ENCODE measurements around the gene SDR9C7.

- TF ChIP-seq JUND (IDR thresholded peaks at IDR 0.05) = no peak
- no peak for TF ChIP-seq POLR2AphosphoS5 (IDR thresholded peaks at IDR 0.05; ENCODE audit: low read depth, low read length)
- TF ChIP-seq ZNF274 (IDR thresholded peaks at IDR 0.05; ENCODE audit: low read depth, low read length) = no peak
- TF ChIP-seq REST (IDR thresholded peaks at IDR 0.05; ENCODE audit: low read depth) = no peak
- TF ChIP-seq ELF1 (IDR thresholded peaks at IDR 0.05; ENCODE audit: borderline replicate concordance, low read depth) = no peak
- TF ChIP-seq EZH2 (IDR thresholded peaks at IDR 0.05) = no peak
- no peak for TF ChIP-seq CTCF (IDR thresholded peaks at IDR 0.05 in 2 of 3, conservative IDR thresholded peaks at IDR 0.05 in 1 of 3; ENCODE audit: borderline replicate concordance in 1 of 3, insufficient read depth in 1 of 3, low read depth in 2 of 3, low read length in 2 of 3)
- TF ChIP-seq CEBPB (IDR thresholded peaks at IDR 0.05; ENCODE audit: low read depth) = no peak
- TF ChIP-seq TCF7L2 (IDR thresholded peaks at IDR 0.05; ENCODE audit: borderline replicate concordance, extremely low read depth, insufficient read depth, insufficient read length) = no peak
Observed at GRCh38 chr12:56928262-56928661, 5.9 kb downstream of the SDR9C7 start.
